Neural progenitor cell (in vitro differentiated cells): ENCODE results near the gene PPIL1. TPM values are rescaled to one million over a fixed set of nuclear protein-coding genes. Genes with fewer than 3 reads are reported as not detected.

Source experiments
- DNase-seq: peaks from one replicate; pipeline ENCODE4 v3.0.0-alpha.2; 2016; ENCODE audit warnings: low spot score
- H2AFZ ChIP-seq: fragments of 200-600 bp; sonication (generic); replicated peaks from 2 replicates; pipeline ENCODE4 v1.6.1; 2016; ENCODE audit warnings: antibody characterized with exemption
- H3F3A ChIP-seq: fragments of 200-600 bp; sonication (generic); 2 replicates; pipeline ENCODE4 v1.6.1; 2016; ENCODE audit warnings: antibody characterized with exemption, low read depth
- H3K27ac ChIP-seq: fragments of 200-600 bp; sonication (generic); 2 replicates; pipeline ENCODE4 v1.5.1; 2016; ENCODE audit warnings: mild to moderate bottlenecking
- H3K27me3 ChIP-seq: fragments of 200-600 bp; sonication (generic); 2 replicates; pipeline ENCODE4 v1.6.1; 2016; ENCODE audit warnings: mild to moderate bottlenecking, moderate library complexity
- H3K36me3 ChIP-seq: fragments of 200-600 bp; sonication (generic); 2 replicates; pipeline ENCODE4 v1.5.1; 2016
- H3K4me1 ChIP-seq: fragments of 200-600 bp; sonication (generic); 2 replicates; pipeline ENCODE4 v1.6.1; 2016; ENCODE audit warnings: mixed run types
- H3K4me2 ChIP-seq: fragments of 200-600 bp; sonication (generic); 2 replicates; pipeline ENCODE4 v1.6.1; 2016
- H3K4me3 ChIP-seq: fragments of 200-600 bp; sonication (generic); 2 replicates; pipeline ENCODE4 v1.5.1; 2016
- H3K79me2 ChIP-seq: fragments of 200-600 bp; sonication (generic); 2 replicates; pipeline ENCODE4 v1.6.1; 2016; ENCODE audit warnings: low read depth
- H3K9ac ChIP-seq: fragments of 200-600 bp; sonication (generic); 2 replicates; pipeline ENCODE4 v1.6.1; 2016
- H3K9me3 ChIP-seq: fragments of 200-600 bp; sonication (generic); 2 replicates; pipeline ENCODE4 v1.5.1; 2016; ENCODE audit warnings: low read depth
- H4K20me1 ChIP-seq: fragments of 200-600 bp; sonication (generic); 2 replicates; pipeline ENCODE4 v1.6.1; 2016; ENCODE audit warnings: low read depth
- H3K27ac Mint-ChIP-seq: 3 replicates; pipeline ENCODE4 v1.8.0; 2021; ENCODE audit warnings: mixed read lengths
- H3K27me3 Mint-ChIP-seq: 2 replicates; pipeline ENCODE4 v1.8.0; 2022; ENCODE audit warnings: low read depth, mild to moderate bottlenecking, inconsistent platforms, moderate library complexity, mixed read lengths; ENCODE audit not compliant: insufficient read depth
- H3K36me3 Mint-ChIP-seq: 3 replicates; pipeline ENCODE4 v1.8.0; 2021; ENCODE audit warnings: mixed read lengths
- H3K4me1 Mint-ChIP-seq: 3 replicates; pipeline ENCODE4 v1.8.0; 2021; ENCODE audit warnings: mixed read lengths
- H3K4me3 Mint-ChIP-seq: 3 replicates; pipeline ENCODE4 v1.8.0; 2021; ENCODE audit warnings: mild to moderate bottlenecking, moderate library complexity, mixed read lengths
- H3K9me3 Mint-ChIP-seq: 3 replicates; pipeline ENCODE4 v1.8.0; 2020; ENCODE audit warnings: mixed read lengths
- CTCF ChIP-seq: fragments of 200-600 bp; sonication (generic); IDR thresholded peaks from 2 replicates; pipeline ENCODE4 v1.5.1; 2017; ENCODE audit warnings: antibody characterized with exemption, mild to moderate bottlenecking
- EZH2 ChIP-seq: fragments of 200-600 bp; sonication (generic); IDR thresholded peaks from 2 replicates; pipeline ENCODE4 v1.6.1; 2017; ENCODE audit warnings: antibody characterized with exemption, mild to moderate bottlenecking, moderate library complexity
- EZH2phosphoT487 ChIP-seq: fragments of 200-600 bp; sonication (generic); IDR thresholded peaks from 2 replicates; pipeline ENCODE4 v1.6.1; 2017; ENCODE audit warnings: antibody characterized with exemption
- total RNA-seq: library from RNA; depleted of rRNA; stranded (reverse); fragments of >200 nt; gene quantifications from 2 replicates; pipeline ENCODE4 v1.2.3, GENCODE V29; 2015; ENCODE audit warnings: low replicate concordance

Gene PPIL1
- total RNA-seq, 1 donor from 2014 or later: 93.1 TPM

- no peak overlapping the region for H3K27ac ChIP-seq
- no peak overlapping the region for H3K9ac ChIP-seq
- peaks cover 31% of the 10 kb centered on the region for H3K79me2 ChIP-seq
- peaks cover 38% of the 10 kb centered on the region for H4K20me1 ChIP-seq
- no peak overlapping the region for H2AFZ ChIP-seq
- peaks cover 2% of the 10 kb centered on the region for H3K36me3 ChIP-seq
- no peak overlapping the region for H3K4me2 ChIP-seq
- no peaks in the 10 kb centered on the region for H3K9me3 Mint-ChIP-seq
- H3K27ac Mint-ChIP-seq: no peak overlapping the region
- no peaks in the 10 kb centered on the region for H3K27me3 Mint-ChIP-seq
- no peaks in the 10 kb centered on the region for H3K4me1 ChIP-seq
- no peaks in the 10 kb centered on the region for H3K9me3 ChIP-seq
- peaks cover 8% of the 10 kb centered on the region for H3F3A ChIP-seq
- no peaks in the 10 kb centered on the region for H3K27me3 ChIP-seq
- H3K36me3 Mint-ChIP-seq: peaks cover 26% of the 10 kb centered on the region
- DNase-seq: no peak
- no peak overlapping the region for H3K4me3 Mint-ChIP-seq
- H3K4me3 ChIP-seq: no peak overlapping the region
- no peak for TF ChIP-seq CTCF
- H3K4me1 Mint-ChIP-seq: peaks cover 16% of the 10 kb centered on the region
These were observed 18.9 kb downstream of the PPIL1 start for GRCh38 chr6:36855750-36856149.

- no peak for TF ChIP-seq EZH2phosphoT487
- TF ChIP-seq EZH2: no peak
- no peak for TF ChIP-seq CTCF
- Histone ChIP-seq H3K79me2 (peaks cover 15% of the 10 kb centered on the region), H3K27me3 (no peaks in the 10 kb centered on the region), H3K9me3 (no peaks in the 10 kb centered on the region), H2AFZ (no peak overlapping the region), H4K20me1 (peaks cover 26% of the 10 kb centered on the region), H3K27ac (no peak overlapping the region), H3K4me3 (no peak overlapping the region), H3K4me1 (peaks cover 8% of the 10 kb centered on the region), H3K4me2 (no peak overlapping the region), H3K9ac (no peak overlapping the region), H3F3A (peaks cover 21% of the 10 kb centered on the region), H3K36me3 (no peaks in the 10 kb centered on the region)
- Mint-ChIP-seq H3K4me1 (peaks cover 31% of the 10 kb centered on the region), H3K27me3 (peaks cover 3% of the 10 kb centered on the region), H3K27ac (no peak overlapping the region), H3K4me3 (no peak overlapping the region), H3K36me3 (peaks cover 14% of the 10 kb centered on the region), H3K9me3 (no peaks in the 10 kb centered on the region)
- no peak for DNase-seq
These were observed 21.3 kb downstream of the PPIL1 start for GRCh38 chr6:36853325-36853724.

- no peak overlapping the region for H3K4me2 ChIP-seq
- no peaks in the 10 kb centered on the region for H3K9me3 ChIP-seq
- TF ChIP-seq EZH2 (no peak), CTCF (no peak), EZH2phosphoT487 (no peak)
- Mint-ChIP-seq H3K27me3 (peaks cover 3% of the 10 kb centered on the region), H3K4me3 (no peak overlapping the region), H3K36me3 (peaks cover 13% of the 10 kb centered on the region), H3K27ac (no peak overlapping the region), H3K4me1 (peaks cover 36% of the 10 kb centered on the region), H3K9me3 (no peaks in the 10 kb centered on the region)
- H3K36me3 ChIP-seq: no peaks in the 10 kb centered on the region
- peaks cover 11% of the 10 kb centered on the region for H3K4me1 ChIP-seq
- H3K27me3 ChIP-seq: peaks cover 4% of the 10 kb centered on the region
- peaks cover 24% of the 10 kb centered on the region for H4K20me1 ChIP-seq
- no peak overlapping the region for H3K9ac ChIP-seq
- H2AFZ ChIP-seq: no peak overlapping the region
- no peak overlapping the region for H3K27ac ChIP-seq
- H3K4me3 ChIP-seq: no peak overlapping the region
- DNase-seq: no peak
- peaks cover 27% of the 10 kb centered on the region for H3F3A ChIP-seq
- H3K79me2 ChIP-seq: peaks cover 8% of the 10 kb centered on the region
These were observed 22.0 kb downstream of the PPIL1 start for GRCh38 chr6:36852481-36853147.
